ENCODE results near the gene JAG2. TPM values are rescaled to one million over a fixed set of nuclear protein-coding genes. Genes with fewer than 3 reads are reported as not detected.

JAG2 gene
- total RNA-seq, 4 donors from 2014 or later, result 20.7 to 29.4 (median 23.3) TPM

GRCh38 chr14:105137481-105138020, 31.0 kb downstream of the JAG2 start:
- intact Hi-C loops (cut with DNase I), result no loop called here
- Histone ChIP-seq H3K36me3 (peaks cover 0 to 16% (median 0%) of the 10 kb centered on the region in 3 donors), H3K9me3 (peaks cover 0 to 19% (median 11%) of the 10 kb centered on the region in 3 donors), H3K27me3 (peaks cover 0 to 6% (median 0%) of the 10 kb centered on the region in 4 donors), H3K4me3 (no peak overlapping the region), H3K27ac (no peak overlapping the region), H3K4me1 (peaks cover 0 to 5% (median 0%) of the 10 kb centered on the region in 3 donors)
- 73 to 81% methylated on average over 7 to 9 of the region's 14 CpGs for whole genome bisulfite sequencing, 2 donors
- no peak for DNase-seq
- TF ChIP-seq CTCF (IDR thresholded peaks at IDR 0.05) (no peak), POLR2A (IDR thresholded peaks at IDR 0.05) (no peak)

- Histone ChIP-seq H3K27me3 (peaks cover 0 to 9% (median 0%) of the 10 kb centered on the region in 4 donors), H3K4me3 (no peak overlapping the region), H3K27ac (no peak overlapping the region), H3K9me3 (peaks cover 0 to 24% (median 15%) of the 10 kb centered on the region in 3 donors), H3K4me1 (peaks cover 0 to 5% (median 0%) of the 10 kb centered on the region in 3 donors), H3K36me3 (peaks cover 0 to 7% (median 0%) of the 10 kb centered on the region in 3 donors)
- intact Hi-C loops (cut with DNase I), result no loop called here
- TF ChIP-seq POLR2A (IDR thresholded peaks at IDR 0.05), result no peak
- no peak for TF ChIP-seq CTCF (IDR thresholded peaks at IDR 0.05)
- 79 to 88% methylated on average over 27 to 39 of the region's 50 CpGs for WGBS, 2 donors
- no peak for DNase-seq
Measured at GRCh38 chr14:105136401-105137322, 31.9 kb downstream of the JAG2 start.

- Histone ChIP-seq H3K36me3 (no peaks in the 10 kb centered on the region), H3K27ac (no peak overlapping the region)
- WGBS, 2 donors, result 85 to 87% methylated on average over 13 to 14 of the region's 14 CpGs
Measured at GRCh38 chr14:105135700-105136395, 32.7 kb downstream of the JAG2 start.

GRCh38 chr14:105132921-105133654, 35.5 kb downstream of the JAG2 start:
- H3K36me3 ChIP-seq, result no peaks in the 10 kb centered on the region
- no peak overlapping the region for H3K27ac ChIP-seq
- no peak for TF ChIP-seq CTCF (IDR thresholded peaks at IDR 0.05)
- no peak for TF ChIP-seq POLR2A (IDR thresholded peaks at IDR 0.05)
- DNase-seq, result no peak
- intact Hi-C loops (cut with DNase I), result no loop called here
- H3K27me3 ChIP-seq, result peaks cover 0 to 14% (median 0%) of the 10 kb centered on the region in 4 donors
- 67 to 69% methylated on average over 4 of the region's 4 CpGs for WGBS, 2 donors
- no peaks in the 10 kb centered on the region for H3K4me1 ChIP-seq
- H3K9me3 ChIP-seq, result peaks cover 0 to 10% (median 10%) of the 10 kb centered on the region in 3 donors
- no peak overlapping the region for H3K4me3 ChIP-seq

More at GRCh38 chr14:105135700-105136395, 32.7 kb downstream of the JAG2 start:
- Histone ChIP-seq H3K4me1 (peaks cover 0 to 5% (median 0%) of the 10 kb centered on the region in 3 donors), H3K9me3 (peaks cover 0 to 28% (median 21%) of the 10 kb centered on the region in 3 donors), H3K4me3 (no peak overlapping the region), H3K27me3 (peaks cover 0 to 9% (median 0%) of the 10 kb centered on the region in 4 donors)
- TF ChIP-seq POLR2A (IDR thresholded peaks at IDR 0.05) (no peak), CTCF (IDR thresholded peaks at IDR 0.05) (no peak)
- DNase-seq, result no peak
- intact Hi-C loops (cut with DNase I), result no loop called here

Data from esophagus squamous epithelium (tissue), 5 donors.